HL-60 (cell line): ENCODE data around the gene KCNG2.

Source experiments
- GABPA ChIP-seq: IDR thresholded peaks from 2 replicates; pipeline ENCODE4 v1.6.1; 2012; ENCODE audit warnings: low read depth
- POLR2AphosphoS5 ChIP-seq: IDR thresholded peaks from 2 replicates; pipeline ENCODE4 v1.6.1; 2012; ENCODE audit warnings: low read depth
- SPI1 ChIP-seq: IDR thresholded peaks from 2 replicates; pipeline ENCODE4 v1.6.1; 2012; ENCODE audit warnings: low read depth, mild to moderate bottlenecking, borderline replicate concordance
- TF ChIP-seq, protein P1 (sequence below): IDR thresholded peaks from one replicate; pipeline ENCODE4 v1.5.1; 2011; ENCODE audit warnings: low read length, control low read depth, inconsistent platforms; ENCODE audit not compliant: insufficient read depth
- TF ChIP-seq, protein P2 (sequence below): IDR thresholded peaks from 2 replicates; pipeline ENCODE4 v1.6.1; 2012; ENCODE audit warnings: low read depth; ENCODE audit not compliant: insufficient replicate concordance

DNA sequence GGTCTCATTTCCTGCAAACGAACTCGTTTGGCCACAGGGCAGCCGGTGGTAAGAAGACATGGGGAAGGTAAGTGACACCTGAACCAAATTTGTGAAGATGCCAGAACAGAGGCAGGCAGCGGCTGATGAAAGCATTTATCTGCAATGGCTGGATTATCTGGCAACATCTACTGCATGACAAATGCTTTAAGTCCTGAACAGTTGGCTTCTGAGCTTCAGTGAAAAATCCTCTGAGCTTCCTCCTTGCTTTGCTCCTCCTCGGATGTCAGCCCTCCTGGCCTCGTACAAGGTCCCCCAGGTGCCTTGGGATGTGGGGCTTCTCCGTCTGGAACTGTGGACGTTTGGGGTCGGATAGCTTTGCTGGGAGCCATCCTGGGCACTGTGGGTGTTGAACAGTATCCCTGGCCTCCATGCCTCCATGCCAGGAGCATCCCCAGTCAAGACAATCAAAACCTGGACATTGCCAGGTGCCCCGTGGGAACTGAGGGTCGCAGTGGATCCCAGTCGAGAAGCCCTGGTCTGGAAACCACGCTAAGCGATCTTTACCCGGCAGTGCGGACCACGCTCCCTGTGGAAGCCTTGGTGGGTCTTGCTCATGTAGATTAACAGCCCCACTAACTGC lies 49.3 kb downstream of the KCNG2 start:
- no peak for TF ChIP-seq GABPA
- no peak for TF ChIP-seq POLR2AphosphoS5
- TF ChIP-seq, protein P1, sequence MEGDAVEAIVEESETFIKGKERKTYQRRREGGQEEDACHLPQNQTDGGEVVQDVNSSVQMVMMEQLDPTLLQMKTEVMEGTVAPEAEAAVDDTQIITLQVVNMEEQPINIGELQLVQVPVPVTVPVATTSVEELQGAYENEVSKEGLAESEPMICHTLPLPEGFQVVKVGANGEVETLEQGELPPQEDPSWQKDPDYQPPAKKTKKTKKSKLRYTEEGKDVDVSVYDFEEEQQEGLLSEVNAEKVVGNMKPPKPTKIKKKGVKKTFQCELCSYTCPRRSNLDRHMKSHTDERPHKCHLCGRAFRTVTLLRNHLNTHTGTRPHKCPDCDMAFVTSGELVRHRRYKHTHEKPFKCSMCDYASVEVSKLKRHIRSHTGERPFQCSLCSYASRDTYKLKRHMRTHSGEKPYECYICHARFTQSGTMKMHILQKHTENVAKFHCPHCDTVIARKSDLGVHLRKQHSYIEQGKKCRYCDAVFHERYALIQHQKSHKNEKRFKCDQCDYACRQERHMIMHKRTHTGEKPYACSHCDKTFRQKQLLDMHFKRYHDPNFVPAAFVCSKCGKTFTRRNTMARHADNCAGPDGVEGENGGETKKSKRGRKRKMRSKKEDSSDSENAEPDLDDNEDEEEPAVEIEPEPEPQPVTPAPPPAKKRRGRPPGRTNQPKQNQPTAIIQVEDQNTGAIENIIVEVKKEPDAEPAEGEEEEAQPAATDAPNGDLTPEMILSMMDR: no peak
- TF ChIP-seq, protein P2, sequence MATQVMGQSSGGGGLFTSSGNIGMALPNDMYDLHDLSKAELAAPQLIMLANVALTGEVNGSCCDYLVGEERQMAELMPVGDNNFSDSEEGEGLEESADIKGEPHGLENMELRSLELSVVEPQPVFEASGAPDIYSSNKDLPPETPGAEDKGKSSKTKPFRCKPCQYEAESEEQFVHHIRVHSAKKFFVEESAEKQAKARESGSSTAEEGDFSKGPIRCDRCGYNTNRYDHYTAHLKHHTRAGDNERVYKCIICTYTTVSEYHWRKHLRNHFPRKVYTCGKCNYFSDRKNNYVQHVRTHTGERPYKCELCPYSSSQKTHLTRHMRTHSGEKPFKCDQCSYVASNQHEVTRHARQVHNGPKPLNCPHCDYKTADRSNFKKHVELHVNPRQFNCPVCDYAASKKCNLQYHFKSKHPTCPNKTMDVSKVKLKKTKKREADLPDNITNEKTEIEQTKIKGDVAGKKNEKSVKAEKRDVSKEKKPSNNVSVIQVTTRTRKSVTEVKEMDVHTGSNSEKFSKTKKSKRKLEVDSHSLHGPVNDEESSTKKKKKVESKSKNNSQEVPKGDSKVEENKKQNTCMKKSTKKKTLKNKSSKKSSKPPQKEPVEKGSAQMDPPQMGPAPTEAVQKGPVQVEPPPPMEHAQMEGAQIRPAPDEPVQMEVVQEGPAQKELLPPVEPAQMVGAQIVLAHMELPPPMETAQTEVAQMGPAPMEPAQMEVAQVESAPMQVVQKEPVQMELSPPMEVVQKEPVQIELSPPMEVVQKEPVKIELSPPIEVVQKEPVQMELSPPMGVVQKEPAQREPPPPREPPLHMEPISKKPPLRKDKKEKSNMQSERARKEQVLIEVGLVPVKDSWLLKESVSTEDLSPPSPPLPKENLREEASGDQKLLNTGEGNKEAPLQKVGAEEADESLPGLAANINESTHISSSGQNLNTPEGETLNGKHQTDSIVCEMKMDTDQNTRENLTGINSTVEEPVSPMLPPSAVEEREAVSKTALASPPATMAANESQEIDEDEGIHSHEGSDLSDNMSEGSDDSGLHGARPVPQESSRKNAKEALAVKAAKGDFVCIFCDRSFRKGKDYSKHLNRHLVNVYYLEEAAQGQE: no peak
- TF ChIP-seq SPI1: no peak
